Body of pancreas (tissue), 4 donors: ENCODE results near the gene GDF2. TPM values are rescaled to one million over a fixed set of nuclear protein-coding genes. Genes with fewer than 3 reads are reported as not detected.

Experiments
- ATAC-seq: fragments of 150-250 bp; one replicate; pipeline ENCODE4 v1.9.1; 2016
- DNase-seq, 4 donors: peaks; one replicate each; pipeline ENCODE4 v3.0.0-alpha.2; 2019
- H3K27ac ChIP-seq, 4 donors: fragments of 200-600 bp; sonication (generic); 1 replicate in 3 of 4; 2 replicates in 1 of 4; pipeline versions ENCODE4 v1.5.1 to v1.6.1; 2016 to 2019; ENCODE audit warnings: mild to moderate bottlenecking in 1 of 4, mixed read lengths in 1 of 4, moderate library complexity in 1 of 4
- H3K27me3 ChIP-seq, 2 donors: fragments of 200-600 bp; sonication (generic); one replicate each; pipeline ENCODE4 v1.6.0; 2016; ENCODE audit warnings: mild to moderate bottlenecking in 1 of 2
- H3K36me3 ChIP-seq, 2 donors: fragments of 200-600 bp; sonication (generic); replicated peaks in 1 of 2; 2 replicates each; pipeline ENCODE4 v1.5.1; 2016; ENCODE audit warnings: low read depth in 2 of 2; ENCODE audit not compliant: insufficient read depth in 1 of 2
- H3K4me1 ChIP-seq: fragments of 200-600 bp; sonication (generic); one replicate; pipeline ENCODE4 v1.6.0; 2016
- H3K4me3 ChIP-seq, 2 donors: fragments of 200-600 bp; sonication (generic); 1 replicate in 1 of 2; 2 replicates in 1 of 2; pipeline ENCODE4 v1.5.1; 2016 to 2019
- H3K9me3 ChIP-seq, 3 donors: fragments of 200-600 bp; sonication (generic); 1 replicate in 2 of 3; 2 replicates in 1 of 3; pipeline ENCODE4 v1.5.1; 2016
- CTCF ChIP-seq, 7 experiments: fragments of 450-650 bp in 4 of 7; fragments of 200-600 bp in 3 of 7; sonication (generic) in 3 of 7; IDR thresholded peaks; one replicate each; pipeline ENCODE4 v1.5.1; 2016 to 2019; ENCODE audit warnings: antibody characterized with exemption in 7 of 7
- POLR2A ChIP-seq, 3 donors: fragments of 450-650 bp; IDR thresholded peaks; one replicate each; pipeline ENCODE4 v1.6.1; 2016; ENCODE audit warnings: antibody characterized with exemption in 3 of 3, mild to moderate bottlenecking in 2 of 3
- whole genome bisulfite sequencing, 2 donors: methylation state at CpG; one replicate each; pipeline ENCODE4 v1.1.5; 2017; 5-methylcytosine and 5-hydroxymethylcytosine counted together
- intact Hi-C: fragments of 100-400 bp; cut with DNase I; formaldehyde crosslinking; loops from one replicate; pipeline ENCODE4 v1.15.1; 2023
- total RNA-seq, 2 donors: library from RNA; depleted of rRNA; stranded (reverse); fragments of >200 nt; gene quantifications; one replicate each; pipeline ENCODE4 v1.1.0, GENCODE V29; 2016

GDF2 gene
- total RNA-seq, 2 donors from 2014 or later, result not detected

GRCh38 chr10:47301833-47302232 lies 20.4 kb upstream of the GDF2 start:
- no peaks in the 10 kb centered on the region for H3K9me3 ChIP-seq
- DNase-seq, result peak in 3 of 4 donors; percentile 35 to 66 (median 62)
- no peaks in the 10 kb centered on the region for H3K27me3 ChIP-seq
- H3K27ac ChIP-seq, result peak overlapping the region; percentile 67 to 79 (median 70)
- WGBS, 2 donors, result 20 to 32% methylated on average over 2 of the region's 2 CpGs
- intact Hi-C loops, result no loop called here
- H3K36me3 ChIP-seq, result no peaks in the 10 kb centered on the region
- peaks cover 72% of the 10 kb centered on the region for H3K4me1 ChIP-seq
- ATAC-seq, result peak; percentile 10
- TF ChIP-seq POLR2A (IDR thresholded peaks at IDR 0.05) (no peak), CTCF (IDR thresholded peaks at IDR 0.05) (no peak)
- no peak overlapping the region for H3K4me3 ChIP-seq

DNA sequence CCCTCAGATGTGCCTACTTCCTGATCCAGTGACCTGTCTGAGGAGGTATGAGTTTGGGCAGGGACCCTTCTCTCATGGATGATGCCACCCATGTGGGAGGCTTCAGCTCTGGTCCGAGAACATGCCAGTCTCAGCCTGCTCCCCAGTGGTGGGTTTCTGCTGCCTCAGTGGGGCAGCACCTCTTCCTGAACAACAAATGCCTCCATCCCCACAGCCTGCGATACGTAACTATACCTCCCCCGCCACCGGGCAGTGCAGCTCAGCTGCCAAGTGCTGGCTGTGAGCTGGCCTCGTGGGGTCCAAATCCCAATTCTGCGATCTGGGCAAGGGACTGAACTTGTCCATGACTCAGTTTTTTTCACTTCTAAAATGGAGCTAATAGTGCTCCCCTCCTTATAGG lies 19.1 kb upstream of the GDF2 start:
- TF ChIP-seq CTCF (IDR thresholded peaks at IDR 0.05) (no peak), POLR2A (IDR thresholded peaks at IDR 0.05) (no peak)
- peak overlapping the region; percentile 67 to 79 (median 70) for H3K27ac ChIP-seq
- no peak for ATAC-seq
- no peaks in the 10 kb centered on the region for H3K36me3 ChIP-seq
- DNase-seq, result no peak
- 57 to 69% methylated on average over 6 to 7 of the region's 7 CpGs for WGBS, 2 donors
- no peaks in the 10 kb centered on the region for H3K9me3 ChIP-seq
- intact Hi-C loops, result no loop called here
- H3K4me1 ChIP-seq, result peaks cover 84% of the 10 kb centered on the region
- no peak overlapping the region for H3K4me3 ChIP-seq
- H3K27me3 ChIP-seq, result no peaks in the 10 kb centered on the region

DNA sequence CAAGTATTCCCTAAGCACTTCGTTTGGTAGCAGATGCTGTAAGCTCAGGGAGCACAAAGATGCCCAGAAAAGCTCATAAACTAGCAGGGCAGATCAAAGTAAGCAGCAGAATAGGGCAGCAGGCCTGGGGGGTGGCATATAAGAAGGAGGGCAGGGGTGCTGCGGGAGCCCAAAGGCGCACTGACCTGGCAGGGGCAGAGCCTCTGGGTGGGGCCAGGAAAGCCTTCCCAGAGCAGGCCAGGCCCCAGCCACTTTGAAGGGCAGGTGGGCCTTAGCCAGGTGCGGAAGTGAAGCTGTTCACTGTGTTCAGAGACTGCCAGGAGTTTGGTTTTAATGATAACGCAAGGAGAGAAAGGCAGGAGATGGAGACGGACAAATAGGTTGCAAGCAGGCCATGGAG lies 18.4 kb upstream of the GDF2 start:
- DNase-seq (peak in 2 of 4 donors; percentile 45 to 47), ATAC-seq (no peak)
- H3K4me3 ChIP-seq, result no peak overlapping the region
- peak overlapping the region; percentile 25 to 79 (median 70) for H3K27ac ChIP-seq
- H3K9me3 ChIP-seq, result no peaks in the 10 kb centered on the region
- no peaks in the 10 kb centered on the region for H3K36me3 ChIP-seq
- no peak for TF ChIP-seq POLR2A (IDR thresholded peaks at IDR 0.05)
- TF ChIP-seq CTCF (IDR thresholded peaks at IDR 0.05), result no peak
- 42 to 53% methylated on average over 6 of the region's 6 CpGs for WGBS, 2 donors
- no peaks in the 10 kb centered on the region for H3K27me3 ChIP-seq
- H3K4me1 ChIP-seq, result peaks cover 92% of the 10 kb centered on the region
- intact Hi-C loops, result no loop called here

GRCh38 chr10:47305566-47305965 lies 16.7 kb upstream of the GDF2 start:
- peak overlapping the region; percentile 57 to 79 (median 64) for H3K27ac ChIP-seq
- intact Hi-C loops, result no loop called here

More at GRCh38 chr10:47305566-47305965, 16.7 kb upstream of the GDF2 start:
- Histone ChIP-seq H3K4me1 (peaks cover 96% of the 10 kb centered on the region), H3K36me3 (no peaks in the 10 kb centered on the region), H3K27me3 (no peaks in the 10 kb centered on the region), H3K9me3 (no peaks in the 10 kb centered on the region), H3K4me3 (no peak overlapping the region)
- DNase-seq (peak in 1 of 4 donors; percentile 52), ATAC-seq (peak; percentile 12)
- TF ChIP-seq POLR2A (IDR thresholded peaks at IDR 0.05), result no peak
- TF ChIP-seq CTCF (IDR thresholded peaks at IDR 0.05), result no peak
- 11 to 20% methylated on average over 2 of the region's 2 CpGs for WGBS, 2 donors
